Fibroblast of lung (primary cell): ENCODE data around the gene PTPRE. TPM values are rescaled to one million over a fixed set of nuclear protein-coding genes. Genes with fewer than 3 reads are reported as not detected.

Experiments
- DNase-seq, 2 donors: peaks; one replicate each; pipeline versions ENCODE4 v3.0.0 to v3.0.0-alpha.2; 2010; ENCODE audit warnings: low read depth in 2 of 2
- H2AFZ ChIP-seq: 2 replicates; pipeline ENCODE4 v1.5.1; 2012; ENCODE audit warnings: low read length, control low read depth, inconsistent platforms
- H3K27ac ChIP-seq: 2 replicates; pipeline ENCODE4 v1.5.1; 2011; ENCODE audit warnings: low read length, control low read depth; ENCODE audit not compliant: insufficient read depth
- H3K27me3 ChIP-seq: 2 replicates; pipeline ENCODE4 v1.5.1; 2011; ENCODE audit warnings: mild to moderate bottlenecking, low read length; ENCODE audit not compliant: control insufficient read depth, insufficient read depth
- H3K36me3 ChIP-seq: 2 replicates; pipeline ENCODE4 v1.5.1; 2011; ENCODE audit warnings: low read length; ENCODE audit not compliant: control insufficient read depth, insufficient read depth
- H3K4me1 ChIP-seq: 2 replicates; pipeline ENCODE4 v1.5.1; 2011; ENCODE audit warnings: low read length; ENCODE audit not compliant: control insufficient read depth, insufficient read depth; ENCODE audit errors: extremely low read depth
- H3K4me2 ChIP-seq: 2 replicates; pipeline ENCODE4 v1.5.1; 2011; ENCODE audit warnings: low read length, control low read depth; ENCODE audit not compliant: insufficient read depth; ENCODE audit errors: extremely low read depth
- H3K4me3 ChIP-seq, 4 experiments: fragments of 200-600 bp in 1 of 4; sonication (generic) in 1 of 4; replicated peaks in 1 of 4; 2 replicates each; pipeline ENCODE4 v1.5.1; 2011 to 2016; ENCODE audit warnings: low read length in 4 of 4, low read depth in 3 of 4, mild to moderate bottlenecking in 3 of 4, control low read depth in 2 of 4, inconsistent platforms in 1 of 4, mixed read lengths in 1 of 4; ENCODE audit not compliant: insufficient read depth in 1 of 4; ENCODE audit errors: control extremely low read depth in 1 of 4
- H3K79me2 ChIP-seq: 2 replicates; pipeline ENCODE4 v1.5.1; 2012; ENCODE audit warnings: mild to moderate bottlenecking, low read length, inconsistent platforms; ENCODE audit not compliant: control insufficient read depth, insufficient read depth
- H3K9ac ChIP-seq: 2 replicates; pipeline ENCODE4 v1.5.1; 2011; ENCODE audit warnings: mild to moderate bottlenecking, low read length, control low read depth; ENCODE audit not compliant: insufficient read depth
- H3K9me3 ChIP-seq: 2 replicates; pipeline ENCODE4 v1.5.1; 2012; ENCODE audit warnings: low read depth, low read length; ENCODE audit not compliant: control insufficient read depth, insufficient read depth
- H4K20me1 ChIP-seq: 2 replicates; pipeline ENCODE4 v1.5.1; 2011; ENCODE audit warnings: low read length; ENCODE audit not compliant: control insufficient read depth, insufficient read depth; ENCODE audit errors: extremely low read depth
- CTCF ChIP-seq, 2 donors: IDR thresholded peaks in 1 of 2; conservative IDR thresholded peaks in 1 of 2; 1 replicate in 1 of 2; 2 replicates in 1 of 2; pipeline ENCODE4 v1.5.1; 2011 to 2012; ENCODE audit warnings: low read length in 2 of 2, control low read depth in 1 of 2, inconsistent platforms in 1 of 2, low read depth in 1 of 2, mild to moderate bottlenecking in 1 of 2
- EZH2 ChIP-seq: IDR thresholded peaks from 2 replicates; pipeline ENCODE4 v1.5.1; 2012; ENCODE audit warnings: low read length, control low read depth, mild to moderate bottlenecking; ENCODE audit errors: missing control alignments
- polyA plus RNA-seq, 2 donors: library from polyadenylated mRNA; depleted of rRNA in 1 of 2; stranded (reverse) in 1 of 2; unstranded in 1 of 2; fragments of >200 nt; gene quantifications; 2 replicates each; pipeline ENCODE4 v1.2.1, GENCODE V29; 2011 to 2012; ENCODE audit warnings: missing spikeins in 1 of 2
- total RNA-seq: library from RNA; depleted of rRNA; stranded (reverse); fragments of >200 nt; gene quantifications from 2 replicates; pipeline ENCODE4 v1.2.1, GENCODE V29; 2014

Gene PTPRE
- total and polyA plus RNA-seq, 2 donors (not counting 1 experiment from before 2014, with no cell fraction given): 0.75 to 1.8 TPM

GRCh38 chr10:128066870-128067382, 160.0 kb downstream of the PTPRE start:
- H3K4me1 ChIP-seq: peaks cover 5% of the 10 kb centered on the region
- no peak for DNase-seq
- no peak overlapping the region for H3K9ac ChIP-seq
- H3K4me2 ChIP-seq: no peak overlapping the region
- H3K4me3 ChIP-seq: no peak overlapping the region
- no peaks in the 10 kb centered on the region for H3K36me3 ChIP-seq
- no peaks in the 10 kb centered on the region for H3K79me2 ChIP-seq
- H3K27ac ChIP-seq: no peak overlapping the region
- H3K9me3 ChIP-seq: no peaks in the 10 kb centered on the region
- H4K20me1 ChIP-seq: no peaks in the 10 kb centered on the region
- H2AFZ ChIP-seq: no peak overlapping the region
- TF ChIP-seq CTCF (conservative IDR thresholded peaks at IDR 0.05 in 1 of 2, IDR thresholded peaks at IDR 0.05 in 1 of 2; ENCODE audit: low read depth in 1 of 2, low read length in 2 of 2) (no peak), EZH2 (no peak)
- no peaks in the 10 kb centered on the region for H3K27me3 ChIP-seq

- TF ChIP-seq CTCF (conservative IDR thresholded peaks at IDR 0.05 in 1 of 2, IDR thresholded peaks at IDR 0.05 in 1 of 2; ENCODE audit: low read depth in 1 of 2, low read length in 2 of 2) (no peak), EZH2 (no peak)
- DNase-seq: no peak
Observed at GRCh38 chr10:128067691-128068397, 160.9 kb downstream of the PTPRE start.

GRCh38 chr10:128068398-128069285, 161.7 kb downstream of the PTPRE start:
- H3K4me1 ChIP-seq: peaks cover 5% of the 10 kb centered on the region
- no peaks in the 10 kb centered on the region for H3K79me2 ChIP-seq
- no peak overlapping the region for H3K9ac ChIP-seq
- no peak overlapping the region for H3K27ac ChIP-seq
- no peaks in the 10 kb centered on the region for H3K27me3 ChIP-seq
- no peaks in the 10 kb centered on the region for H4K20me1 ChIP-seq
- TF ChIP-seq EZH2 (no peak), CTCF (conservative IDR thresholded peaks at IDR 0.05 in 1 of 2, IDR thresholded peaks at IDR 0.05 in 1 of 2; ENCODE audit: low read depth in 1 of 2, low read length in 2 of 2) (no peak)
- H3K36me3 ChIP-seq: no peaks in the 10 kb centered on the region
- H2AFZ ChIP-seq: no peak overlapping the region
- DNase-seq: no peak
- no peak overlapping the region for H3K4me2 ChIP-seq
- H3K9me3 ChIP-seq: no peaks in the 10 kb centered on the region
- no peak overlapping the region for H3K4me3 ChIP-seq

More at GRCh38 chr10:128067691-128068397, 160.9 kb downstream of the PTPRE start:
- Histone ChIP-seq H3K4me2 (no peak overlapping the region), H3K27me3 (no peaks in the 10 kb centered on the region), H2AFZ (no peak overlapping the region), H3K27ac (no peak overlapping the region), H3K9me3 (no peaks in the 10 kb centered on the region), H3K4me1 (peaks cover 5% of the 10 kb centered on the region), H3K36me3 (no peaks in the 10 kb centered on the region), H3K79me2 (no peaks in the 10 kb centered on the region), H3K4me3 (no peak overlapping the region), H4K20me1 (no peaks in the 10 kb centered on the region), H3K9ac (no peak overlapping the region)
